ENCODE measurements around the gene KRTAP4-4.
"Not testable (repeated sequence)": the region's sequence is repeated elsewhere in the genome, so short reads cannot be mapped to it uniquely, and the experiment has no call there.

Gene KRTAP4-4

DNA sequence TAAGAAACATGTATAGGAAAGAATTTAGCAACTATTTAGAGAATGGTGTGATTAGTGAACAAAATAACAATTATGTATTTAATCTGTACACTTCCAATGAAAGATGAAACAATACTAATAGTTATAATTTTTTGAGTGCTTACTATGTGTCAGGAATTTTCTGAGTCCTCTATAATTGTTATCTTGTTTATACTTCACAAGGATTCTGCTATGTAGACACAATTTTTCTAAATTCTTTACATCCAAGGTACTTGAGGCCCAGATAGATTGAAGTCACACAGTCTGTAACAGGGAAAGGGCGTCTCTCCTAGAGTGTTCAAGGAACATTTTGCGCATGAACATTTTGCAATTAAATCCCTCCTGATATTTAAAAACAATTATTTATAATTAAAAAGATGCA lies 35.5 kb downstream of the KRTAP4-4 start:
- no peaks in the 10 kb centered on the region for H3K4me1 ChIP-seq (ENCODE audit: control insufficient read depth, insufficient read depth, low read length)
- H3K27me3 ChIP-seq (ENCODE audit: control insufficient read depth, insufficient read depth, low read length): no peaks in the 10 kb centered on the region
- no peaks in the 10 kb centered on the region for H3K36me3 ChIP-seq (ENCODE audit: control insufficient read depth, insufficient read depth, low read length)
- H3K9ac ChIP-seq (ENCODE audit: low read depth, low read length): no peak overlapping the region
- H3K27ac ChIP-seq (ENCODE audit: low read depth, low read length): no peak overlapping the region
- no peak overlapping the region for H3K4me3 ChIP-seq (ENCODE audit: low read depth, low read length)
- peaks cover 3% of the 10 kb centered on the region; the same call in 1 of the 2 replicates for H3K9me3 ChIP-seq (ENCODE audit: control insufficient read depth, insufficient read depth, low read length)

DNA sequence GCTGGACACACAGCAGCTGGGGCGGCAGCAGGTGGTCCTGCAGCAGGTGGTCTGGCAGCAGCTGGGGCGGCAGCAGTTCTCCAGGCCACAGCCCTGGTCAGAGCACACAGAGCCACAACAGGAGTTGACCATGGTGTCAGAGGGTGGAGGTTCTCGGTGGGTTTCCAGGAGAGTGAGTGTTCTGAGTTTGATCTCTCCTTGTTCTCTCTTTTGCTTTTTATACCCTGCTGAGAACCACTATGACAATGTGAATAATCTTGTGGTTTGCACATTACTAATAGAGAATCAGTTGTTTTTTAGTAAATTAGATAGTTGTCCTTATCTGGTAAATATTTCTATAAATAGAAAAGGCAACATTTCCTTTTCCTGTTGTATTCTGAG lies 36.6 kb downstream of the KRTAP4-4 start, which contains the start of gene KRTAP4-12:
Gene KRTAP4-12, minus strand, starts transcription at position 192 of the 381 bp plus-strand sequence. Its CDS starts 60 bp downstream, at position 132.
- not testable (repeated sequence) for H3K27ac ChIP-seq (ENCODE audit: low read depth, low read length); H3K4me3 ChIP-seq (ENCODE audit: low read depth, low read length); H3K9ac ChIP-seq (ENCODE audit: low read depth, low read length); H3K4me1 ChIP-seq (ENCODE audit: control insufficient read depth, insufficient read depth, low read length); H3K9me3 ChIP-seq (ENCODE audit: control insufficient read depth, insufficient read depth, low read length); H3K36me3 ChIP-seq (ENCODE audit: control insufficient read depth, insufficient read depth, low read length); H3K27me3 ChIP-seq (ENCODE audit: control insufficient read depth, insufficient read depth, low read length)

DNA sequence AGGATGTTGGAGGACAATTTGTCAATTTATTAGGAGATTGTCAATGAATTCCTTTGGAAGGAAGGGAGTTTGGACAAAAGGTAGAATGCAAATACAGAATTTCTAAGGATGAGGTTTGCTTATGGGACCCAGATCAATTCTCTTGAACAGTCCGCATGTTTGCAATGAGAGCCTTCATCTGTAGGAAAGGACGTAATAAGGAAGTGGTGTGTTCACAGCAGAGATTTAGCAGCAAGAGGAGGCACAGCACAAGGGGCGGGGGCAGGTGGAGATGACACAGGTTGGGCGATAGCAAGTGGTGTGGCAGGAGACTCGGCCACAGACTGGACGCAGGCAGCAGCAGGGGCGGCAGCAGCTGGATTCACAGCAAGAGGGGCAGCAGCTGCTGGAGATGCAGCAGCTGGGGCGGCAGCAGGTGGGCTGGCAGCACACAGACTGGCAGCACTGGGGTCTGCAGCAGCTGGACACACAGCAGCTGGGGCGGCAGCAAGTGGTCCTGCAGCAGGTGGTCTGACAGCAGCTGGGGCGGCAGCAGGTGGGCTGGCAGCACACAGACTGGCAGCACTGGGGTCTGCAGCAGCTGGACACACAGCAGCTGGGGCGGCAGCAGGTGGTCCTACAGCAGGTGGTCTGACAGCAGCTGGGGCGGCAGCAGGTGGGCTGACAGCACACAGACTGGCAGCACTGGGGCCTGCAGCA lies 37.1 kb downstream of the KRTAP4-4 start:
- H3K36me3 ChIP-seq (ENCODE audit: control insufficient read depth, insufficient read depth, low read length); H3K27ac ChIP-seq (ENCODE audit: low read depth, low read length); H3K27me3 ChIP-seq (ENCODE audit: control insufficient read depth, insufficient read depth, low read length); H3K9ac ChIP-seq (ENCODE audit: low read depth, low read length); H3K9me3 ChIP-seq (ENCODE audit: control insufficient read depth, insufficient read depth, low read length); H3K4me1 ChIP-seq (ENCODE audit: control insufficient read depth, insufficient read depth, low read length); H3K4me3 ChIP-seq (ENCODE audit: low read depth, low read length): not testable (repeated sequence)

DNA sequence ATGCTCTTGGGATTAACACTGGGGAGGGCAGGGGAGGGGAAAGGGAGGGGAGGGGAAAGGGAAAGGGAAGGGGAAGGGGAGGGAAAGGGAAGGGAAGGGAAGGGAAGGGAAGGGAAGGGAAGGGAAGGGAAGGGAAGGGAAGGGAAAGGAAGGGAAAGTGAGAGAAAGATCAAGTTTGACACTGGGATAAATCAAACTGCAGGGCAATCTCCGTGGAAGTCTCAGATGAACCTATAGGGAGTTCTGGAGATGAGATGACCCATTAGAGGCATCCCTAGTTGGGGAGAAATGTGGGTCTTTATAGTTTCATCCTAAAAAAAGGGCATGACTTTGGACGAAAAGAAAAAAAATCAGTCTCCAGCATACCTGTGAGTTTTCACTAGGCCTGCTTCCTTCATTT lies 38.8 kb downstream of the KRTAP4-4 start:
- Histone ChIP-seq H3K36me3 (ENCODE audit: control insufficient read depth, insufficient read depth, low read length) (no peaks in the 10 kb centered on the region), H3K9ac (ENCODE audit: low read depth, low read length) (no peak overlapping the region), H3K4me1 (ENCODE audit: control insufficient read depth, insufficient read depth, low read length) (no peaks in the 10 kb centered on the region), H3K27ac (ENCODE audit: low read depth, low read length) (no peak overlapping the region), H3K9me3 (ENCODE audit: control insufficient read depth, insufficient read depth, low read length) (peaks cover 3% of the 10 kb centered on the region; the same call in 1 of the 2 replicates), H3K4me3 (ENCODE audit: low read depth, low read length) (no peak overlapping the region), H3K27me3 (ENCODE audit: control insufficient read depth, insufficient read depth, low read length) (no peaks in the 10 kb centered on the region)

DNA sequence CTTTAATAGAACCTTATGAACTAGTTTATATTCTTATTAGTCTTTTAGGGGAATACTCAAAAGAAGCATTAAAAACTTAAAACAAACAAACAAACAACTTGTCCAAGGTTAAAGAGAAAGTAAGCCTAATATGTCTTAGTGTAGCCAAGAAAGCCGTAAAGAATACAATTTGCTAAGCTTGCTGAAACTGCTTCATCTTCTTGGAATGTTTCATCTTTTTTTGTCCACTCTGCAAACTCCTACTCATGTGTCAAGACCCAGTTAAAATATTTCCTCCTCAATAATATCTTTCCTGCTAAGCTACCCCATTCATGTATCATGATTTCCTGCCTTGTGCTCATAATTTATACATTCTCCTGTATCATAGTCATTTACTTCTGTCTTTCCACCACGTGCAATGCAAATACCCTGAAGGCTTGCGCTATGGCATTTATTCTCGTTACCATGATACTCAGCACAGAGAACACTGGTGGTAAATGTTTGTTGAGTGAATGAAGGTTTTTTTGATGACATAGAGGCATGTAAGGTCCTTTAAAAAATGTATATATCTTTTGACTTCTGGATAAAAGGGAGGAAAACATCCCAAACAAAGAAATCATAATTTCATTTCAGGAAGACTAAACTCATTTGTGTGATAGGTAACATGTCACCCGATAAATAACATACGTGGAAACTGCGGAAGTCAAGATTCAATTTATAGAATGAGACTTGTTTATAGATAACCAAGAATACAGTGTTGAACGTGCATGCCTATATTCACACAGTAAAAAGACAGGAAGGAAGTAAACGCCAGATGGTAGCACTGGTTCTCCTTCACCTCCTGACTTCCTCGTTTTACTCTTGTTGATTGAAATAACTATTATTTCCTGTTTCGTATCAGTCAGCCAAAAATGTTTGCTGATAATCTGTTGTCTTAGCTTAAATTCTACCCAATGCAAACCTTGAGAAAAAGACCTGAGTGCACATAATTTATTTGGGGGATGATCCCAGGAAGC lies 40.6 kb downstream of the KRTAP4-4 start:
- not testable (repeated sequence) for H3K36me3 ChIP-seq (ENCODE audit: control insufficient read depth, insufficient read depth, low read length); H3K4me1 ChIP-seq (ENCODE audit: control insufficient read depth, insufficient read depth, low read length); H3K9me3 ChIP-seq (ENCODE audit: control insufficient read depth, insufficient read depth, low read length); H3K27ac ChIP-seq (ENCODE audit: low read depth, low read length); H3K4me3 ChIP-seq (ENCODE audit: low read depth, low read length); H3K9ac ChIP-seq (ENCODE audit: low read depth, low read length); H3K27me3 ChIP-seq (ENCODE audit: control insufficient read depth, insufficient read depth, low read length)

DNA sequence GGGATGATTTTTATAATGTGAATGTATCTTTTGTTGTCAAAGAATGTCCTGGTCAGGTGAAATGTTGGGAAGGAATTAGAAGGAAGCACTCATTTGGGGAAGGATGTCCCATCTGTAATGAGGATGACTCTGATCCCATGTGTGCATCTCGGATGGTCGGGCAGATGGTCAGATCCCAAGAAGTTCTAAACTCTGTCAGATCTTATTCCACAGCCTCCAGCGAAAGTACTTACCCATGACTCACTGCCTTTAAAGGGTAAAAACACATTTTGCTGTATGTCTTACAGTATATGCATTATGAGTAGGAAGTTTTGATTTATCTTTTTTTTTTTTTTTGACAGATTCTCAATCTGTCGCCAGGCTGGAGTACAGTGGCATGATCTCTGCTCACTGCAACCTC lies 41.8 kb downstream of the KRTAP4-4 start:
- H3K4me1 ChIP-seq (ENCODE audit: control insufficient read depth, insufficient read depth, low read length): no peaks in the 10 kb centered on the region
- H3K27me3 ChIP-seq (ENCODE audit: control insufficient read depth, insufficient read depth, low read length): no peaks in the 10 kb centered on the region
- no peak overlapping the region for H3K9ac ChIP-seq (ENCODE audit: low read depth, low read length)
- H3K9me3 ChIP-seq (ENCODE audit: control insufficient read depth, insufficient read depth, low read length): no peaks in the 10 kb centered on the region; the same call in 1 of the 2 replicates
- H3K27ac ChIP-seq (ENCODE audit: low read depth, low read length): no peak overlapping the region
- no peak overlapping the region for H3K4me3 ChIP-seq (ENCODE audit: low read depth, low read length)
- H3K36me3 ChIP-seq (ENCODE audit: control insufficient read depth, insufficient read depth, low read length): no peaks in the 10 kb centered on the region

DNA sequence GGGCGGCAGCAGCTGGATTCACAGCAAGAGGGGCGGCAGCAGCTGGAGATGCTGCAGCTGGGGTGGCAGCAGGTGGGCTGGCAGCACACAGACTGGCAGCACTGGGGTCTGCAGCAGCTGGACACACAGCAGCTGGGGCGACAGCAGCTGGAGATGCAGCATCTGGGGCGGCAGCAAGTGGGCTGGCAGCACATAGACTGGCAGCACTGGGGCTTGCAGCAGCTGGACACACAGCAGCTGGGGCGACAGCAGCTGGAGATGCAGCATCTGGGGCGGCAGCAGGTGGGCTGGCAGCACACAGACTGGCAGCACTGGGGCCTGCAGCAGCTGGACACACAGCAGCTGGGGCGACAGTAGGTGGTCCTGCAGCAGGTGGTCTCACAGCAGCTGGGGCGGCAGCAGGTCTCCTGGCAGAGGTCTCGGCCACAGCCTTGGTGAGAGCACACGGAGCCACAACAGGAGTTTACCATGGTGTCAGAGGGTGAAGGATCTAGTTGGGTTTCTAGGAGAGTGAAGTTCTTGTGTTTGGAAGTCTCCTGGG lies 42.6 kb downstream of the KRTAP4-4 start, which contains the start of gene KRTAP4-11:
Gene KRTAP4-11, minus strand, starts transcription at position 528 of the 541 bp plus-strand sequence. Its CDS starts 58 bp downstream, at position 470.
- not testable (repeated sequence) for H3K36me3 ChIP-seq (ENCODE audit: control insufficient read depth, insufficient read depth, low read length); H3K27me3 ChIP-seq (ENCODE audit: control insufficient read depth, insufficient read depth, low read length); H3K27ac ChIP-seq (ENCODE audit: low read depth, low read length); H3K4me1 ChIP-seq (ENCODE audit: control insufficient read depth, insufficient read depth, low read length); H3K4me3 ChIP-seq (ENCODE audit: low read depth, low read length); H3K9ac ChIP-seq (ENCODE audit: low read depth, low read length); H3K9me3 ChIP-seq (ENCODE audit: control insufficient read depth, insufficient read depth, low read length)

DNA sequence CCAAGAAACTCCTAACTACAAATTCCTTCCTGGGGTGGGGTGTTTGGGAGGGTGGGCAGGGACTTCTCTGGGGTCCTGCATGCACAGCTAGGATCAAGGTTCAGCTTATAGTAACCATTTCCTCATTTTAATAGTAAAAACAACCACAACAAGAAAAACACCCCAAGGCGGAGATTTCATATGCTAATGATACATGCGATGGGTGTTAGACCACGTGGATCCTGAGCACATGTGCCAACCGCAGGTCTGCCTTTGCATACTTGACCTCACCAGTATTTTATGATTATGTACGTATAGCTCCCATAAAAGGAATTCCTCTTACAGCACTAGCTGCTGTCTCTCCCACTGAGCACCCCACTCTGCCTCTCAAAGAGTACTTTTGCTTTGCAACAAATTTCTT lies 44.3 kb downstream of the KRTAP4-4 start:
- Histone ChIP-seq H3K4me3 (ENCODE audit: low read depth, low read length) (no peak overlapping the region), H3K27ac (ENCODE audit: low read depth, low read length) (no peak overlapping the region), H3K27me3 (ENCODE audit: control insufficient read depth, insufficient read depth, low read length) (no peaks in the 10 kb centered on the region), H3K9ac (ENCODE audit: low read depth, low read length) (no peak overlapping the region), H3K4me1 (ENCODE audit: control insufficient read depth, insufficient read depth, low read length) (no peaks in the 10 kb centered on the region), H3K36me3 (ENCODE audit: control insufficient read depth, insufficient read depth, low read length) (no peaks in the 10 kb centered on the region), H3K9me3 (ENCODE audit: control insufficient read depth, insufficient read depth, low read length) (peaks cover 22% of the 10 kb centered on the region)

DNA sequence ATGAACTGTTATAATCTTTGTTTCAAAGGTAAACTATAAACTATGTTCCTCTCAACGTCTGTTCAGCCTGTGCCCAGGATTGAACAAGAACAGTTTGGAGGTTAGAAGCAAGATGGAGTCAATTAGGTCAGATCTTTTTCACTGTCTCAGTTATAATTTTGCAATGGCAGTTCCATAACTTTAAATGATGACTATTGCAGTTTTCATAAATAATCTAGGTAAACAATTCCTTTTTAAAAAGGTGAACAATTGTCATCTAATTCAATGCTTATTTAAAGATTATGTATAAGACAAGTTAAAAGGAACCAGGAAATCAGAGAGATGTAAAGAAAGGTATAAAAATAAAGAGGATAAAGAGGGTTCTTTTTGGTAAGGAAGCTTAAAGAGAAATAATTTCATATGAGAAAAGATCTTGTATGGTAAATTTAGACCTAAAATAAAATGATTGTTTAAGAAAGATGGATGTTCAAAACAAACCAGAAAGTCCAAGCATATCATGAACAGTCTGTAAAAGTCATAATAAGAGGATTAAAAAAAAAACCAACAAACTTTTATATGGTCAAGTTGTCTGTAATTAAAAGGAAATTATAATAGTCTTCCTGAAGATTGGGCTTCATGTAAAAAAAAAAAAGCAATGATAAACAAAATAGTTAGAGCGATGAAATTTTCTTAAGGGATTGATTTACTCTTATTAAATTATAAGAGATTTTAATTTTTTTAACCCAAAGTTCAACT lies 49.2 kb downstream of the KRTAP4-4 start:
- no peak overlapping the region for H3K9ac ChIP-seq (ENCODE audit: low read depth, low read length)
- no peak overlapping the region for H3K4me3 ChIP-seq (ENCODE audit: low read depth, low read length)
- no peaks in the 10 kb centered on the region for H3K36me3 ChIP-seq (ENCODE audit: control insufficient read depth, insufficient read depth, low read length)
- H3K27me3 ChIP-seq (ENCODE audit: control insufficient read depth, insufficient read depth, low read length): no peaks in the 10 kb centered on the region
- no peak overlapping the region for H3K27ac ChIP-seq (ENCODE audit: low read depth, low read length)
- peaks cover 21% of the 10 kb centered on the region for H3K4me1 ChIP-seq (ENCODE audit: control insufficient read depth, insufficient read depth, low read length)
- H3K9me3 ChIP-seq (ENCODE audit: control insufficient read depth, insufficient read depth, low read length): peaks cover 34% of the 10 kb centered on the region

All from HUES48 (cell line).